ENCODE results near the gene ANKRD13C.

GRCh38 chr1:70382682-70383081 is 28.2 kb upstream of the ANKRD13C start:
- TF ChIP-seq POLR2A (IDR thresholded peaks at IDR 0.05): no peak
- no peak for TF ChIP-seq CTCF (IDR thresholded peaks at IDR 0.05)
